ENCODE measurements around the gene SHTN1.

Gene SHTN1

DNA sequence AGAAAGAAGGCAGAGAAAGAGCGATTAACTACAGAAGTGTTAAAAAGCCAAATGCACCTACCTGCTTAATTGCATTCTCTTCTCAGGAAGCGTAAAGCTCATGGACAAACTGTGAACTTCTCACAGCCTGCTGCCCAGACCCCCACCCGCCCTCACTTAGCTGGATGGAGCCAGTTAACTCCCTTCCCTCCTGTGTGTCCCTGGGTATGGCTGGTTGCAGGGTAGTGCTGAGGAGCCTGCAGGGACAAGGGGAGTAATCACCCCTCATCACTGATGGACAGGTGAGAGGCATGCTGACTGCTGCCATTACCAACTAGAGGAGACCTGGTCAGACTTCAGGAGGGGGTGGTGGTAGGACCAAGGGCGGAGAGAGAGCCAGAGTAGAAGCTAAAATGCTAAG lies 118.2 kb downstream of the SHTN1 start:
- TF ChIP-seq, protein P1, sequence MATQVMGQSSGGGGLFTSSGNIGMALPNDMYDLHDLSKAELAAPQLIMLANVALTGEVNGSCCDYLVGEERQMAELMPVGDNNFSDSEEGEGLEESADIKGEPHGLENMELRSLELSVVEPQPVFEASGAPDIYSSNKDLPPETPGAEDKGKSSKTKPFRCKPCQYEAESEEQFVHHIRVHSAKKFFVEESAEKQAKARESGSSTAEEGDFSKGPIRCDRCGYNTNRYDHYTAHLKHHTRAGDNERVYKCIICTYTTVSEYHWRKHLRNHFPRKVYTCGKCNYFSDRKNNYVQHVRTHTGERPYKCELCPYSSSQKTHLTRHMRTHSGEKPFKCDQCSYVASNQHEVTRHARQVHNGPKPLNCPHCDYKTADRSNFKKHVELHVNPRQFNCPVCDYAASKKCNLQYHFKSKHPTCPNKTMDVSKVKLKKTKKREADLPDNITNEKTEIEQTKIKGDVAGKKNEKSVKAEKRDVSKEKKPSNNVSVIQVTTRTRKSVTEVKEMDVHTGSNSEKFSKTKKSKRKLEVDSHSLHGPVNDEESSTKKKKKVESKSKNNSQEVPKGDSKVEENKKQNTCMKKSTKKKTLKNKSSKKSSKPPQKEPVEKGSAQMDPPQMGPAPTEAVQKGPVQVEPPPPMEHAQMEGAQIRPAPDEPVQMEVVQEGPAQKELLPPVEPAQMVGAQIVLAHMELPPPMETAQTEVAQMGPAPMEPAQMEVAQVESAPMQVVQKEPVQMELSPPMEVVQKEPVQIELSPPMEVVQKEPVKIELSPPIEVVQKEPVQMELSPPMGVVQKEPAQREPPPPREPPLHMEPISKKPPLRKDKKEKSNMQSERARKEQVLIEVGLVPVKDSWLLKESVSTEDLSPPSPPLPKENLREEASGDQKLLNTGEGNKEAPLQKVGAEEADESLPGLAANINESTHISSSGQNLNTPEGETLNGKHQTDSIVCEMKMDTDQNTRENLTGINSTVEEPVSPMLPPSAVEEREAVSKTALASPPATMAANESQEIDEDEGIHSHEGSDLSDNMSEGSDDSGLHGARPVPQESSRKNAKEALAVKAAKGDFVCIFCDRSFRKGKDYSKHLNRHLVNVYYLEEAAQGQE (IDR thresholded peaks at IDR 0.05; ENCODE audit: low read depth) = no peak
- TF ChIP-seq EP300 (IDR thresholded peaks at IDR 0.05; ENCODE audit: borderline replicate concordance) = no peak
- TF ChIP-seq YY1 (IDR thresholded peaks at IDR 0.05; ENCODE audit: low read depth) = no peak

DNA sequence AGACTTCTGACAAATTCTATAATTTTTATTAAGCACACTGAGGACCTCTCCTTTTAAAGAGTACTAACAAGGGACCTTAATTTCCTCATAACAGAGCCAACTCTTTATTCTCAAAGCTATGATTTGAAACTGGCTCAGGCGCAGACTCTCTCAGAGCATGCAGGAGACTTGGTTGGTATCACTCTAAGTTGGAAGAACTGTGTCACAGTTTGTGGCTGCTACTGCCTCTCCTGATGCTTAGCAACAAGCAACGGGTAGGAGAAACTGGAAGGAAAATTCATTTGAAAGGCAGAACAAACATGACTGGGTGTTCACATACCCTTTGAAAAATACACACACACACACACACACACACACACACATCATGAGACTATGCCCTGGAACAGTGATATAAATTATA lies 122.3 kb downstream of the SHTN1 start:
- TF ChIP-seq TEAD4 (IDR thresholded peaks at IDR 0.05) = no peak

DNA sequence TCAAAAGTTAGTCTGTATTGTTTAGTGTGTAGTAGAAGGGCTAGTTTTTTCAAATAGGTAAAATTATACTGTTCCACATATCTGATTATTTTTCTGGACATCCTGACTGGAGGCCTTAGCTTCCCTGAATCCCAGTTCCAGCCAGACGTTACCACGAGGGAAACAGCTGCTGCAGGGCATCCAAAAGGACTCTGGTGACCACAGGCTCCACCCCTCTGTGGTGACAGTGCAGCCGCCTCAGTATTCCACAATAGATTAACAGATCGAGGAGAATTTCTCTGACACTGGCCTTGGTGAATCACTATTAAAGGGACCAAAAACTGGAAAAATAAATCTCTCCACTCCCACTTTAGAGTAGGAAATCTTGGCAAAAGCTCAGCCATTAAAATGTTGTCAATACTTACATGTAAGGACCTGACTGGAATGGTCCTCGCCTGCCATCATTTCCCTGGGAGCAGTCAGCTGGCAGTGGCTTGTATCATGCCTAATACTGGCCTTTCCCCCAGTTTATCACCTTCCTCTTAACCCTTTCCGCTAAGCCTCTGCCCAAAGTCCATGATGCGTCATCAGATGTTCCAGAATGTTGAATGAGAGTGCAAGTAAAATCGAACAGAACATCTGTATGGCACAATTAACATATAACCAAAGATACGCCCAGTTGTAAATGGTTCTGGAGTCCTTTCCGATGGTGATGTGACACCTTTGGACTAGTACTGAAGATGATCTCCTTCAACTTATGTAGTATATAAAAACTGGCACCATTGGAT lies 124.1 kb downstream of the SHTN1 start:
- TF ChIP-seq, protein P1 (IDR thresholded peaks at IDR 0.05; ENCODE audit: low read depth) = no peak
- TF ChIP-seq YY1 (IDR thresholded peaks at IDR 0.05; ENCODE audit: low read depth) (no peak), ZBTB7A (IDR thresholded peaks at IDR 0.05; ENCODE audit: low read depth) (no peak), RAD21 (IDR thresholded peaks at IDR 0.05; ENCODE audit: low read depth) (no peak), EGR1 (IDR thresholded peaks at IDR 0.05) (no peak), CREB1 (IDR thresholded peaks at IDR 0.05; ENCODE audit: low read depth) (no peak), TAF1 (IDR thresholded peaks at IDR 0.05; ENCODE audit: low read depth) (no peak), TEAD4 (IDR thresholded peaks at IDR 0.05) (no peak), TCF12 (IDR thresholded peaks at IDR 0.05; ENCODE audit: low read depth) (no peak), CEBPB (IDR thresholded peaks at IDR 0.05) (no peak)
- TF ChIP-seq, protein P2, sequence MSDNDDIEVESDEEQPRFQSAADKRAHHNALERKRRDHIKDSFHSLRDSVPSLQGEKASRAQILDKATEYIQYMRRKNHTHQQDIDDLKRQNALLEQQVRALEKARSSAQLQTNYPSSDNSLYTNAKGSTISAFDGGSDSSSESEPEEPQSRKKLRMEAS (IDR thresholded peaks at IDR 0.05) = no peak

DNA sequence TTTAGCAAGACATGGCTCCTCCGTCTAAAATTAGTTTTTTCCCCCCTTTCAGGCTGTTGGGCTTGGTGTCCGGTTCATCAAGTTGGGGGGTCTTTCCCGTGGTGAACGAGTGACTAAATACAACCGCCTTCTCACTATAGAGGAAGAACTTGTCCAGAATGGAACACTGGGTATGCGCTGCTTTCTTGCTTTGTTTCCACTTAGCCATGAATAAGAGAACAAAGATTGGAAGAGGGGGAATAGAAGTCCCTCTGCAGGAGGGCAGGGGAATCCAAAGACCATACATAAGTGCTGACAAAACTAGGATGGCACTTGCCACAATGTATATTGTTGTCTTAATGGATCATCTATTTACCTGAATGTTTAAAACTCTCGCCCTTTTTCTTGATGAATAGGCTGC lies 125.2 kb downstream of the SHTN1 start:
- TF ChIP-seq ZBTB7A (IDR thresholded peaks at IDR 0.05; ENCODE audit: low read depth) = no peak
- TF ChIP-seq, protein P2 (IDR thresholded peaks at IDR 0.05) = no peak
- no peak for TF ChIP-seq CREB1 (IDR thresholded peaks at IDR 0.05; ENCODE audit: low read depth)
- TF ChIP-seq EP300 (IDR thresholded peaks at IDR 0.05; ENCODE audit: borderline replicate concordance) = no peak
- no peak for TF ChIP-seq TAF1 (IDR thresholded peaks at IDR 0.05; ENCODE audit: low read depth)

DNA sequence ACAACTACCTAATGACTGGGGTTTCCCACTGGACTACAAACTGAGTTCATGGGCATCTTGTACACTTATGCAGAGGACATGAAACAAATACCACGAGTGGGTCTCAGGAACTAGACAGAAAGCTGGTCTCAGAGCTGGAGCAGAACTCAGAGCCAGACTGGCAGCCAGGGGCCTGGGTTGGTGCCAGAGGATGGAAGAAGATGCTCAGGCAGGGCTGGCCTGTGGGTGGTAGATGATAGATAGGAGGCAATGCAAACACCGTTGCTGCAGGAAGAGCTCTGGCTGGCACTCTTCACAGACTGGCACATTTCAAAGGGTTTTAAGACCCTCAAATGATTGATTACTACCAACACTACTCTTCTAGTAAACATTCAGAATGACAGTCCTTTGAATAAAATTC lies 126.9 kb downstream of the SHTN1 start:
- no peak for TF ChIP-seq RAD21 (IDR thresholded peaks at IDR 0.05; ENCODE audit: low read depth)
- no peak for TF ChIP-seq EGR1 (IDR thresholded peaks at IDR 0.05)
- TF ChIP-seq YY1 (IDR thresholded peaks at IDR 0.05; ENCODE audit: low read depth) = no peak
- no peak for TF ChIP-seq TEAD4 (IDR thresholded peaks at IDR 0.05)

DNA sequence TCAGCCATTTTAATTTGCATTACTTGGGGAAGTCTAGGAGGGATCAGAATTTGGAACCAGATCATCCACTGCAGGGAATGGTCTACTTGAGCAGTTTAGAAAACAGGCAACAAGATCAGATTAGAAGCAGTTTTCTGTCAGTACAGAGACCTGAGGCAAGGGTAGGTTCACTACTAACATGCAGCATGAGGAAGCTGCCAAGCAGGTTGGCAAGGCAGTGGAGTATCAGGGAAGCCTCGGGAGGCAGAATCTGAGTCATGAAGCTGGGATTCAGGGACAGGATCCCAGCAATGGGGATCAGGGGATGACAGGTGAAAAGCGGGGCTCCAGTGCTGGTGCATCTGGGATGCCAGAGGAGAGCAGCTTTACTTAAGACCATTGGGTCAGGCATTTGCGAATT lies 127.6 kb downstream of the SHTN1 start:
- TF ChIP-seq, protein P3, sequence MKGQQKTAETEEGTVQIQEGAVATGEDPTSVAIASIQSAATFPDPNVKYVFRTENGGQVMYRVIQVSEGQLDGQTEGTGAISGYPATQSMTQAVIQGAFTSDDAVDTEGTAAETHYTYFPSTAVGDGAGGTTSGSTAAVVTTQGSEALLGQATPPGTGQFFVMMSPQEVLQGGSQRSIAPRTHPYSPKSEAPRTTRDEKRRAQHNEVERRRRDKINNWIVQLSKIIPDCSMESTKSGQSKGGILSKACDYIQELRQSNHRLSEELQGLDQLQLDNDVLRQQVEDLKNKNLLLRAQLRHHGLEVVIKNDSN (IDR thresholded peaks at IDR 0.05) = no peak
- TF ChIP-seq, protein P1 (IDR thresholded peaks at IDR 0.05; ENCODE audit: low read depth) = no peak
- no peak for TF ChIP-seq ZBTB7A (IDR thresholded peaks at IDR 0.05; ENCODE audit: low read depth)
- TF ChIP-seq TEAD4 (IDR thresholded peaks at IDR 0.05) = no peak
- TF ChIP-seq, protein P2 (IDR thresholded peaks at IDR 0.05) = no peak
